H1 (cell line): Measurements from ENCODE around the gene NXPH2. TPM values are rescaled to one million over a fixed set of nuclear protein-coding genes. Genes with fewer than 3 reads are reported as not detected.

Experiments used
- CTCF ChIA-PET: fragments of 300-600 bp; sonication (Branson Sonifier 250); formaldehyde crosslinking; loops from one replicate; lab custom pipeline; 2021; ENCODE audit not compliant: partially characterized antibody; lab: Charles Lee
- POLR2A ChIA-PET: fragments of 300-600 bp; sonication (Branson Sonifier 250); formaldehyde crosslinking; loops from one replicate; lab custom pipeline; 2021; ENCODE audit warnings: inconsistent platforms; ENCODE audit not compliant: partially characterized antibody; lab: Charles Lee
- DNase-seq, 2 experiments: peaks; one replicate each; pipeline versions ENCODE4 v3.0.0 to v3.0.0-alpha.2; 2010 to 2022; ENCODE audit warnings: low spot score in 2 of 2, low read depth in 1 of 2, mixed read lengths in 1 of 2
- FAIRE-seq: peaks from 2 replicates; lab custom pipeline; 2011; peaks lifted over from hg19 to GRCh38; lab: Jason Lieb, UNC
- H2AFZ ChIP-seq: 2 replicates; pipeline ENCODE4 v1.8.1; 2012; ENCODE audit warnings: low read length, inconsistent platforms
- H2AK5ac ChIP-seq: 2 replicates; pipeline ENCODE4 v1.6.1; 2013; ENCODE audit warnings: low read depth, low read length
- H2BK120ac ChIP-seq: replicated peaks from 2 replicates; pipeline ENCODE3; 2013; ENCODE audit warnings: low read depth, low read length, inconsistent platforms
- H2BK12ac ChIP-seq: 2 replicates; pipeline ENCODE4 v1.6.1; 2013; ENCODE audit warnings: low read depth, low read length
- H2BK15ac ChIP-seq: 2 replicates; pipeline ENCODE4 v1.6.1; 2013; ENCODE audit warnings: low read length
- H2BK20ac ChIP-seq: 2 replicates; pipeline ENCODE4 v1.6.1; 2013; ENCODE audit warnings: low read length
- H2BK5ac ChIP-seq: 2 replicates; pipeline ENCODE4 v1.6.1; 2013; ENCODE audit warnings: low read depth, low read length
- H3K14ac ChIP-seq: 2 replicates; pipeline ENCODE4 v1.6.1; 2013; ENCODE audit warnings: inconsistent platforms; ENCODE audit not compliant: insufficient read length
- H3K18ac ChIP-seq: 2 replicates; pipeline ENCODE4 v1.6.1; 2013; ENCODE audit warnings: low read length; ENCODE audit errors: extremely low read depth
- H3K23ac ChIP-seq: 2 replicates; pipeline ENCODE4 v1.6.1; 2013; ENCODE audit warnings: inconsistent platforms; ENCODE audit not compliant: insufficient read length
- H3K23me2 ChIP-seq: 2 replicates; pipeline ENCODE4 v1.6.1; 2013; ENCODE audit warnings: low read depth, low read length
- H3K27ac ChIP-seq: 2 replicates; pipeline ENCODE4 v1.6.1; 2011; ENCODE audit warnings: low read depth, low read length, inconsistent platforms
- H3K27me3 ChIP-seq, 4 experiments: replicated peaks in 1 of 4; 1 replicate in 1 of 4; 2 replicates in 3 of 4; pipeline versions ENCODE4 v1.6.1 to v1.8.1; 2011 to 2013; ENCODE audit warnings: low read length in 3 of 4, mild to moderate bottlenecking in 3 of 4, inconsistent platforms in 2 of 4, mixed read lengths in 2 of 4, moderate library complexity in 1 of 4; ENCODE audit not compliant: control insufficient read depth in 3 of 4, insufficient read depth in 3 of 4; ENCODE audit errors: extremely low read depth in 1 of 4
- H3K36me3 ChIP-seq, 4 experiments: 2 replicates each; pipeline versions ENCODE4 v1.6.1 to v1.8.1; 2011 to 2013; ENCODE audit warnings: mild to moderate bottlenecking in 4 of 4, low read length in 3 of 4, moderate library complexity in 2 of 4, control low read depth in 1 of 4, inconsistent platforms in 1 of 4; ENCODE audit not compliant: insufficient read depth in 4 of 4, control insufficient read depth in 2 of 4
- H3K4ac ChIP-seq: replicated peaks from 2 replicates; pipeline ENCODE3; 2013; ENCODE audit warnings: low read length, low read depth, mixed read lengths, inconsistent platforms; ENCODE audit not compliant: insufficient read length
- H3K4me1 ChIP-seq, 4 experiments: replicated peaks in 1 of 4; 1 replicate in 1 of 4; 2 replicates in 3 of 4; pipeline versions ENCODE4 v1.6.1 to v1.8.1; 2011 to 2013; ENCODE audit warnings: low read length in 3 of 4, inconsistent platforms in 2 of 4, mixed read lengths in 1 of 4; ENCODE audit not compliant: insufficient read depth in 4 of 4, control insufficient read depth in 3 of 4
- H3K4me2 ChIP-seq, 2 experiments: 2 replicates each; pipeline versions ENCODE4 v1.6.1 to v1.8.1; 2011 to 2013; ENCODE audit warnings: low read depth in 2 of 2, low read length in 2 of 2, control low read depth in 1 of 2, inconsistent platforms in 1 of 2, mild to moderate bottlenecking in 1 of 2; ENCODE audit not compliant: insufficient read depth in 1 of 2
- H3K4me3 ChIP-seq, 4 experiments: fragments of 200-600, 300-600 bp in 1 of 4; sonication (generic), shearing (Covaris generic), sonication (Bioruptor Twin) in 1 of 4; 2 replicates each; pipeline versions ENCODE4 v1.5.1 to v1.8.1; 2011 to 2016; ENCODE audit warnings: low read length in 4 of 4, low read depth in 3 of 4, control low read depth in 2 of 4, inconsistent platforms in 2 of 4, mild to moderate bottlenecking in 2 of 4, mixed read lengths in 1 of 4, moderate library complexity in 1 of 4; ENCODE audit not compliant: insufficient read depth in 2 of 4; ENCODE audit errors: extremely low read depth in 1 of 4
- H3K56ac ChIP-seq: replicated peaks from 2 replicates; pipeline ENCODE3; 2013; ENCODE audit warnings: low read depth, mild to moderate bottlenecking, mixed read lengths, low read length, inconsistent platforms; ENCODE audit not compliant: insufficient read length
- H3K79me1 ChIP-seq: 2 replicates; pipeline ENCODE4 v1.6.1; 2013; ENCODE audit warnings: low read depth, low read length, control low read depth
- H3K79me2 ChIP-seq, 2 experiments: 2 replicates each; pipeline versions ENCODE4 v1.6.1 to v1.8.1; 2012 to 2013; ENCODE audit warnings: low read length in 2 of 2, mild to moderate bottlenecking in 2 of 2, inconsistent platforms in 1 of 2; ENCODE audit not compliant: insufficient read depth in 2 of 2, control insufficient read depth in 1 of 2
- H3K9ac ChIP-seq, 4 experiments: replicated peaks in 1 of 4; 1 replicate in 1 of 4; 2 replicates in 3 of 4; pipeline versions ENCODE4 v1.6.1 to v1.8.1; 2011 to 2013; ENCODE audit warnings: low read depth in 3 of 4, low read length in 3 of 4, control low read depth in 2 of 4, mild to moderate bottlenecking in 2 of 4, moderate library complexity in 2 of 4, inconsistent platforms in 1 of 4; ENCODE audit errors: extremely low read depth in 1 of 4
- H3K9me3 ChIP-seq, 2 experiments: 2 replicates each; pipeline versions ENCODE4 v1.6.1 to v1.8.1; 2012 to 2013; ENCODE audit warnings: mild to moderate bottlenecking in 2 of 2, moderate library complexity in 2 of 2, control low read depth in 1 of 2, inconsistent platforms in 1 of 2, low read depth in 1 of 2, low read length in 1 of 2, mixed read lengths in 1 of 2; ENCODE audit not compliant: insufficient read depth in 2 of 2
- H4K20me1 ChIP-seq, 2 experiments: replicated peaks in 1 of 2; 2 replicates each; pipeline versions ENCODE3 to v1.8.1; 2011 to 2013; ENCODE audit warnings: inconsistent platforms in 2 of 2, low read length in 2 of 2, mild to moderate bottlenecking in 1 of 2; ENCODE audit not compliant: insufficient read depth in 2 of 2, control insufficient read depth in 1 of 2
- H4K5ac ChIP-seq: 2 replicates; pipeline ENCODE4 v1.6.1; 2013; ENCODE audit warnings: low read length, low read depth, mixed read lengths, inconsistent platforms; ENCODE audit not compliant: insufficient read length
- H4K8ac ChIP-seq: 2 replicates; pipeline ENCODE4 v1.8.0; 2013; ENCODE audit warnings: mild to moderate bottlenecking, moderate library complexity, low read length, inconsistent platforms; ENCODE audit not compliant: insufficient read depth; ENCODE audit errors: extremely low read depth
- H4K91ac ChIP-seq: replicated peaks from 2 replicates; pipeline ENCODE3; 2013; ENCODE audit warnings: low read length, mixed read lengths, inconsistent platforms; ENCODE audit not compliant: insufficient read length
- CTCF ChIP-seq, 3 experiments: IDR thresholded peaks; 1 replicate in 2 of 3; 2 replicates in 1 of 3; pipeline versions ENCODE4 v1.5.1 to v1.6.1; 2011; ENCODE audit warnings: low read length in 3 of 3, mild to moderate bottlenecking in 3 of 3, inconsistent platforms in 2 of 3, low read depth in 1 of 3, moderate library complexity in 1 of 3; ENCODE audit not compliant: insufficient read depth in 1 of 3; ENCODE audit errors: control extremely low read depth in 1 of 3
- WGBS, 2 experiments: shearing (Covaris generic) in 1 of 2; methylation state at CpG; one replicate each; pipeline versions ENCODE4 v1.1.6 to v1.1.7; 2013 to 2015; ENCODE audit warnings: low lambda C conversion rate in 2 of 2, mixed read lengths in 2 of 2, inconsistent platforms in 1 of 2, low coverage in 1 of 2, missing lambda C conversion rate in 1 of 2; ENCODE audit not compliant: insufficient replicate concordance in 2 of 2, insufficient coverage in 1 of 2, insufficient read length in 1 of 2; ENCODE audit errors: extremely low coverage in 1 of 2, missing lambda C conversion rate in 1 of 2; 5-methylcytosine and 5-hydroxymethylcytosine counted together
- polyA plus RNA-seq, 7 experiments: library from polyadenylated mRNA; depleted of rRNA in 3 of 7; stranded (reverse) in 5 of 7; unstranded in 2 of 7; fragments of >200 nt in 5 of 7; fragments of 200-250 nt in 2 of 7; gene quantifications; 1 replicate in 5 of 7; 2 replicates in 1 of 7; 4 replicates in 1 of 7; pipeline versions ENCODE4 v1.2.1 to v1.2.3, GENCODE V29; 2011 to 2013; ENCODE audit warnings: missing spikeins in 2 of 7, mixed read lengths in 2 of 7
- total RNA-seq: library from RNA; stranded (reverse); fragmentation: NEBNext Ultra II Directional; extraction: Animal tissue kit (Norgen Biotek cat#: 25700); gene quantifications from 2 replicates; pipeline ENCODE4 v1.2.1, GENCODE V29; 2021

NXPH2 gene
- total and polyA plus RNA-seq, 2 of the 8 experiments (the other 6 are each of a cell fraction or from before 2014, with no cell fraction given): 1.9 to 6.9 TPM

GRCh38 chr2:138708682-138709241, 71.4 kb downstream of the NXPH2 start:
- H2AFZ ChIP-seq: no peak overlapping the region
- no peak for TF ChIP-seq CTCF (IDR thresholded peaks at IDR 0.05; ENCODE audit: control extremely low read depth in 1 of 3, insufficient read depth in 1 of 3, low read depth in 1 of 3, low read length in 3 of 3)

More at GRCh38 chr2:138708682-138709241, 71.4 kb downstream of the NXPH2 start:
- Histone ChIP-seq H3K56ac (no peak overlapping the region), H3K36me3 (no peaks in the 10 kb centered on the region), H3K4me2 (no peak overlapping the region), H2BK20ac (no peak overlapping the region), H3K4me3 (no peak overlapping the region), H2BK5ac (no peak overlapping the region), H4K5ac (no peak overlapping the region), H3K9me3 (no peaks in the 10 kb centered on the region), H3K79me2 (no peaks in the 10 kb centered on the region), H3K14ac (no peak overlapping the region), H2BK120ac (no peak overlapping the region), H3K9ac (no peak overlapping the region), H3K27ac (no peak overlapping the region), H4K20me1 (no peaks in the 10 kb centered on the region), H2BK15ac (no peak overlapping the region), H4K8ac (no peak overlapping the region), H3K18ac (no peak overlapping the region), H2BK12ac (no peak overlapping the region), H3K23ac (no peak overlapping the region), H3K4ac (no peak overlapping the region), H3K79me1 (no peaks in the 10 kb centered on the region), H3K4me1 (no peaks in the 10 kb centered on the region), H4K91ac (no peak overlapping the region), H3K27me3 (no peaks in the 10 kb centered on the region), H3K23me2 (no peaks in the 10 kb centered on the region), H2AK5ac (no peak overlapping the region)
- CTCF ChIA-PET: interaction anchor here (0.8 to 3.6 kb wide), 6 partner anchors 9 to 761 kb away, joined by 3 to 16 read pairs (median 3); no protein-coding TSS in a partner anchor
- no peak for FAIRE-seq
- POLR2A ChIA-PET: no interaction called here
- DNase-seq: no peak
- 88% methylated on average over 5 of the region's 5 CpGs; no CpG with 5 or more reads in 1 of the 2 experiments for WGBS, 2 experiments
